HAP-1 (cell line): Measurements from ENCODE around the gene IL16.

Experiments
- DNase-seq, 2 experiments: peaks; one replicate each; pipeline ENCODE4 v3.0.0-alpha.2; 2016 to 2020; ENCODE audit warnings: low spot score in 2 of 2
- H3K27me3 ChIP-seq: fragments of 250-450 bp; sonication (Bioruptor Pico); 2 replicates; pipeline ENCODE4 v1.5.1; 2020; ENCODE audit warnings: low read depth, mild to moderate bottlenecking, moderate library complexity
- H3K36me3 ChIP-seq: fragments of 250-450 bp; sonication (Bioruptor Pico); replicated peaks from 2 replicates; pipeline ENCODE4 v1.5.1; 2020; ENCODE audit warnings: mild to moderate bottlenecking
- H3K4me1 ChIP-seq: fragments of 250-450 bp; sonication (Bioruptor Pico); 2 replicates; pipeline ENCODE4 v1.5.1; 2020; ENCODE audit warnings: mild to moderate bottlenecking
- H3K4me3 ChIP-seq: fragments of 250-450 bp; sonication (Bioruptor Pico); 2 replicates; pipeline ENCODE4 v1.5.1; 2020; ENCODE audit warnings: mild to moderate bottlenecking, moderate library complexity
- H3K9me3 ChIP-seq: fragments of 250-450 bp; sonication (Bioruptor Pico); 2 replicates; pipeline ENCODE4 v1.5.1; 2020; ENCODE audit warnings: mild to moderate bottlenecking, moderate library complexity
- in situ Hi-C: fragments of 300-500 bp; cut with MboI; formaldehyde crosslinking; loops from 3 replicates; pipeline ENCODE4 v1.14.3; 2020; ENCODE audit warnings: low sequenced_read_pairs, inconsistent platforms, mixed read lengths

Gene IL16

DNA sequence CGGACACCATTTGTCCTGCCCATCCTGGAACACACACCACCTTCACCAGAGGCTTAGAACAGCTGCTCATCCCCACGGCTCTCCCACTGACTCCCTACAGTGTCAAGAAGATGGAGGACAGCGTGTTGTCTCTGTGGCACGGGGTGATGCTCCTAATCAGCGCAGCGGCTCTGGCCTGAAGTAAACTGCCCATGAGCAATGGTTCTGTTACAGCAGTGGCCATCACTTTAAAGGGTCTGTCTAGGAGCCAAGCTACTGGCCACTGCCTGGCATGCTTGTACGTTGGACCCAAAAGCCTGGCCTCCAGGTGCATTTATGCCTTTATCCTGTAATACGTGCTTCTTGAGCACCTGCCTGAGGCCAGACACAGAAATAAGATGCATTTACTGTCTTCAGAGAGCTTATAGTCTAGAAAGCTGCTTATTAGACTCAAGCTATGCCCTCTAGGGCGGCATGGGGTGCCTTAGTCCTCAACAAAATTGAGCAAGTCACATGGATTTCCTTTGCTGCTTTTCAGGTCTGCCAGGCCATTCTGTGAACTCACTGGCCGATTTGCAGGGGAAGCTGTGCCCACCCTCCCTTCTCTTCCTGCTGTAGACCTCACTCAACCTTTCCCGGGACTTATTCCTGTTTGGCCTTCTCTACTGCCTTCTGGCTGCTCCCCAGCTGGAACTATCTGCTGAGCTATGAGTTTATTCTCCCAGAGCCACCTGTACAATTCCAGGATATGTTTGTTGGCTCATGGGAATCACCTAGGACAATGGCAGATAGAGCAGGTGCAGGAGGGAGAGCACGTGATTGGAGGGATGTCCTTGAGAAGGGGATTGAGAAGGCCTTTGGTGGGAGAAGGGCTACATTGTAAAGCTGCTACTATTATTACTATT lies 75.3 kb downstream of the IL16 start:
- Histone ChIP-seq H3K4me3 (no peak overlapping the region), H3K36me3 (no peaks in the 10 kb centered on the region), H3K9me3 (no peaks in the 10 kb centered on the region), H3K27me3 (peaks cover 46% of the 10 kb centered on the region), H3K4me1 (peaks cover 10% of the 10 kb centered on the region)
- in situ Hi-C loops: no loop called here
- DNase-seq: no peak

GRCh38 chr15:81273200-81273599 lies 76.5 kb downstream of the IL16 start:
- in situ Hi-C loops: no loop called here
- no peak overlapping the region for H3K4me3 ChIP-seq
- no peaks in the 10 kb centered on the region for H3K9me3 ChIP-seq
- peaks cover 39% of the 10 kb centered on the region for H3K27me3 ChIP-seq
- no peaks in the 10 kb centered on the region for H3K36me3 ChIP-seq
- H3K4me1 ChIP-seq: peaks cover 10% of the 10 kb centered on the region
- DNase-seq: no peak

- Histone ChIP-seq H3K27me3 (peaks cover 32% of the 10 kb centered on the region), H3K4me3 (no peak overlapping the region), H3K4me1 (peaks cover 10% of the 10 kb centered on the region), H3K9me3 (no peaks in the 10 kb centered on the region), H3K36me3 (no peaks in the 10 kb centered on the region)
- no peak for DNase-seq
- in situ Hi-C loops: no loop called here
These were observed 77.2 kb downstream of the IL16 start for GRCh38 chr15:81273855-81274254.

DNA sequence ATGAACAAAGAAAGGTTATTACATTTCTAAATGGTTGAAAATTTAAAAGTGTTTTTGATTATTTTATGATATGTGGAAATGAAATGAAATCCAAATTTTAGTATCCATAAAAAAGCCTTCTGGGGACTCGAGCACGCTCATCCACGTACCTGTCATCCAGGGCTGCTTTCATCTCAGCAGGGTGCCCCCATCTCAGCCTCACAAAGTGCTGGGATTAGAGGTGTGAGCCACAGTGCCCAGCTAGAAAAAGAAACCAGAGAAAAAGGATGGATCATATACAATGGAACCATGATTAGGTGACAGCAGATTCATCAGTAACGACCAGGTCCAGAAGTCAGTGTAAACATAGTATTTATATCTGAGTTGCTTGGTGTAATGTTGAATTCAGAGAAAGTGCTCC lies 77.6 kb downstream of the IL16 start:
- no peaks in the 10 kb centered on the region for H3K9me3 ChIP-seq
- in situ Hi-C loops: no loop called here
- peaks cover 10% of the 10 kb centered on the region for H3K4me1 ChIP-seq
- peaks cover 30% of the 10 kb centered on the region for H3K27me3 ChIP-seq
- DNase-seq: no peak
- no peak overlapping the region for H3K4me3 ChIP-seq
- no peaks in the 10 kb centered on the region for H3K36me3 ChIP-seq

GRCh38 chr15:81274931-81275707 lies 78.4 kb downstream of the IL16 start:
- H3K9me3 ChIP-seq: no peaks in the 10 kb centered on the region
- H3K4me1 ChIP-seq: peaks cover 10% of the 10 kb centered on the region
- in situ Hi-C loops: loop anchor here (5.0 kb wide), 1 partner anchor 127 kb away; no protein-coding TSS in a partner anchor
- H3K27me3 ChIP-seq: peaks cover 24% of the 10 kb centered on the region
- no peak overlapping the region for H3K4me3 ChIP-seq
- H3K36me3 ChIP-seq: no peaks in the 10 kb centered on the region
- peak; percentile 91 to 95 for DNase-seq

- Histone ChIP-seq H3K4me1 (peaks cover 5% of the 10 kb centered on the region), H3K9me3 (no peaks in the 10 kb centered on the region), H3K27me3 (peaks cover 28% of the 10 kb centered on the region), H3K36me3 (no peaks in the 10 kb centered on the region), H3K4me3 (no peak overlapping the region)
- DNase-seq: no peak
- in situ Hi-C loops: loop anchor here (5.0 kb wide), 1 partner anchor 126 kb away; no protein-coding TSS in a partner anchor
These were observed 79.2 kb downstream of the IL16 start for GRCh38 chr15:81275711-81276392.

GRCh38 chr15:81276967-81277366 lies 80.3 kb downstream of the IL16 start:
- no peak for DNase-seq
- in situ Hi-C loops: loop anchor here (5.0 kb wide), 1 partner anchor 125 kb away; no protein-coding TSS in a partner anchor
- Histone ChIP-seq H3K4me1 (no peaks in the 10 kb centered on the region), H3K9me3 (no peaks in the 10 kb centered on the region), H3K27me3 (peaks cover 30% of the 10 kb centered on the region), H3K4me3 (no peak overlapping the region), H3K36me3 (no peaks in the 10 kb centered on the region)

DNA sequence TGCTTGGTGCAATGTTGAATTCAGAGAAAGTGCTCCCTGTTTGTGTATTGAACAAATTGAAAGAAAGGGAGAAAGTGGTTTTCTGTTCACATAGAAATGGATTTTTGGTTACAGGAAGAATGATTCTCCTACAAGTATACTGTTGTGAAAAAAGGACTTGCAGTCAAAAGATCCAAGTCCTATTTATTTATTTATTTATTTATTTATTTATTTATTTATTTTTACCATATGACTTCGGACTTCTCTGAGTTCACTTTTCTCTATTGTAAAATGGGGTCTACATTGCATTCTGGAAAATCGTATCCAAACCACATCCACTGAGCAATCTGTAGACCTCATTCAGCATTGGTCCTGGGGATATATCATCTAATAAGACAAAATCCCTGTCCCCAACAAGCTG lies 81.2 kb downstream of the IL16 start:
- peaks cover 28% of the 10 kb centered on the region for H3K27me3 ChIP-seq
- no peaks in the 10 kb centered on the region for H3K36me3 ChIP-seq
- H3K4me3 ChIP-seq: no peak overlapping the region
- in situ Hi-C loops: loop anchor here (5.0 kb wide), 1 partner anchor 124 kb away; no protein-coding TSS in a partner anchor
- no peaks in the 10 kb centered on the region for H3K4me1 ChIP-seq
- no peaks in the 10 kb centered on the region for H3K9me3 ChIP-seq
- no peak for DNase-seq

DNA sequence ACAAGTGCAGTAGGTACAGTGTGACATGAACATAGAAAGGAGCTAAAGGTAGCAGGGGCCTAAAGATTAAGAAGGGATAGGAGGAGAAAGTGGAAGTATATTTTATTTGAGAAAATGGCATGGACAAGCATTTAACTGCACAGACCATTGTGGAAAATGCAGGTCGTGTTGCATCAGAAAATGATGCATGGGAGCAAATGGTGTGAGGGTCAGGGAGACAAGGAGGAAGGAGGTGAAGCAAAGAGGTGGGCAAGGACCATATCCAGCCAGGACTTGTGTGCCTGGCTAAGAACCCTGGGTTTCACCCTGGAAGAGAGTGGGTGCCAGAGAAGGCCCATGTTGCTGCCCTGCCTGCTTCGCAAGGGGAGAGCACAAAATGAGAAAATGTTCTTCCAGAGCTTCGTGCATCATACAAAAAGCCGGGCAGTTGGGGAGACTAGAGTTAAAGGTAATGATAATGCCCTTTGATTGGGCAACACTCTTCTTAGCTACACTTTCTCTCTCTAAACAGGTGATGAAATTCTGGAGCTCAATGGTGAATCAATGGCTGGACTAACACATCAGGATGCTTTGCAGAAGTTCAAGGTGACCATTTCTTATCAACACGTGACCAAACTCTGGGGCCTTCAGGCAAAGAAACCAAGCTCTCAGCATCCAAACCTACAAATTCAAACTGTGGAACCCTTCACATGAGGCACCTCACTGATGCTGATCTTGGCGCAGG lies 81.8 kb downstream of the IL16 start:
- in situ Hi-C loops: loop anchor here (5.0 kb wide), 1 partner anchor 124 kb away; no protein-coding TSS in a partner anchor
- no peak overlapping the region for H3K4me3 ChIP-seq
- no peak for DNase-seq

GRCh38 chr15:81279621-81280485 lies 83.2 kb downstream of the IL16 start:
- H3K4me1 ChIP-seq: no peaks in the 10 kb centered on the region
- no peaks in the 10 kb centered on the region for H3K36me3 ChIP-seq
- no peaks in the 10 kb centered on the region for H3K9me3 ChIP-seq
- in situ Hi-C loops: loop anchor here (5.0 kb wide), 1 partner anchor 122 kb away; no protein-coding TSS in a partner anchor
- H3K4me3 ChIP-seq: no peak overlapping the region
- peaks cover 30% of the 10 kb centered on the region for H3K27me3 ChIP-seq
- no peak for DNase-seq

More for the DNA sequence above, 81.8 kb downstream of the IL16 start:
- Histone ChIP-seq H3K36me3 (no peaks in the 10 kb centered on the region), H3K4me1 (no peaks in the 10 kb centered on the region), H3K27me3 (peaks cover 26% of the 10 kb centered on the region), H3K9me3 (no peaks in the 10 kb centered on the region)

- no peaks in the 10 kb centered on the region for H3K36me3 ChIP-seq
- DNase-seq: no peak
- H3K9me3 ChIP-seq: no peaks in the 10 kb centered on the region
- H3K4me1 ChIP-seq: no peaks in the 10 kb centered on the region
- in situ Hi-C loops: no loop called here
- no peak overlapping the region for H3K4me3 ChIP-seq
- peaks cover 36% of the 10 kb centered on the region for H3K27me3 ChIP-seq
These were observed 84.2 kb downstream of the IL16 start for GRCh38 chr15:81280696-81281455.

DNA sequence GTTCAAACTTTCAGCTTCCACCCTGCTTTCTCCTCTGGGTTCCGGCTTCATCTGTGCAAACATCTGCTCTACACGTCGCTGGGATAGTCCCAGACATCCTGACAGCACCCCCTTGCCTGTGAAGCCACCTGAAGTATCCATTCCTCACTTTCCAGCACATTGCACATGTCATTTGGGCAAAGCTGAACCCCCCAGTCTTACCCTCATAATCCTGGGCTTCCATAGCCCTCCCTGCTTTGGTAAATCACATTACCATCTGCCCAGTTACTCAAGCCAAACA lies 84.7 kb downstream of the IL16 start:
- no peak overlapping the region for H3K4me3 ChIP-seq
- H3K27me3 ChIP-seq: peaks cover 40% of the 10 kb centered on the region
- no peaks in the 10 kb centered on the region for H3K36me3 ChIP-seq
- in situ Hi-C loops: no loop called here
- no peaks in the 10 kb centered on the region for H3K9me3 ChIP-seq
- no peaks in the 10 kb centered on the region for H3K4me1 ChIP-seq
- DNase-seq: no peak
